LNCAP (cell line): ENCODE results near the gene PDZD8.

Experiments used
- CTCF ChIP-seq: fragments of 450-650 bp; IDR thresholded peaks from 2 replicates; pipeline ENCODE4 v1.5.1; 2017; ENCODE audit warnings: mild to moderate bottlenecking

Gene PDZD8

GRCh38 chr10:117417196-117417595 lies 42.0 kb upstream of the PDZD8 start:
- TF ChIP-seq CTCF = no peak

- no peak for TF ChIP-seq CTCF
These were observed 38.8 kb upstream of the PDZD8 start for GRCh38 chr10:117413928-117414618.

- TF ChIP-seq CTCF = no peak
These were observed 37.3 kb upstream of the PDZD8 start for GRCh38 chr10:117412469-117413010.

GRCh38 chr10:117411479-117412399 lies 36.5 kb upstream of the PDZD8 start:
- no peak for TF ChIP-seq CTCF

- no peak for TF ChIP-seq CTCF
These were observed 35.3 kb upstream of the PDZD8 start for GRCh38 chr10:117410557-117410956.

- no peak for TF ChIP-seq CTCF
These were observed 34.5 kb upstream of the PDZD8 start for GRCh38 chr10:117409549-117410305.
